GM21723 (cell line): Measurements from ENCODE around the gene CPAMD8.

Experiments used
- ATAC-seq: cut with Tn5 transposase; IDR thresholded peaks from one replicate; pipeline ENCODE4 v1.9.1; 2021; ENCODE audit warnings: mild to moderate bottlenecking, moderate library complexity; ENCODE audit not compliant: unreplicated experiment

Gene CPAMD8

DNA sequence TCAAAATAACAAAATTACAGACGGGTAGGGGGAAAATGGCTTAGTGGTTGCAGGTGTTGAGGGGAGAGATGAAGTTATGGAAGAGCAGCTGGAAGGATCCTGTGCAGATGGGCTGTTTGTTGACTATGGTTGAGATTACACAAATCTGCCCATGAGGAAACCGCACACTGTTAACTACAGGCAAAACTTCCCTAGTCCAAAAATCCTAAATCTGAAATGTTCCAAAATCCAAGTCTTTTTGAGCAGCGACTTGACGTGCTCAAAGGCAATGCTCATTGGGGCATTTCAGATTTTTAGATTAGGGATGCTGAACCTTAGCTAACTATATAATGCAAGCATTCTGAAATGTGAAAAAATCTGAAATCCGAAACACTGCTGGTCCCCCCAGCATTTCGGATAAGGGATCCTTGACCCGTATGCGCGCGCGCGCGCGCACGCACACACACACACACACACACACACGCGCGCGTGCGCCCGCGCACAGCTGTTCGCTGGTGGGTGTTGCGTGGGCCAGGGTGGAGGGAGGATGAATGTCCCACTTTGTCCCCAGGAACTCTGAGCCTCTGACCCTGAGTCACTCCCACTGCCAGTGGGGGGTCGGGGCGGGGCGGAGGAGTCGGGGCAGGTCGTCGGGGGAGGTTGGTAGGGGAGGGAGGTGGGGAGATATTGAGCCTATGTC is 131.0 kb downstream of the CPAMD8 start:
- no peak for ATAC-seq

DNA sequence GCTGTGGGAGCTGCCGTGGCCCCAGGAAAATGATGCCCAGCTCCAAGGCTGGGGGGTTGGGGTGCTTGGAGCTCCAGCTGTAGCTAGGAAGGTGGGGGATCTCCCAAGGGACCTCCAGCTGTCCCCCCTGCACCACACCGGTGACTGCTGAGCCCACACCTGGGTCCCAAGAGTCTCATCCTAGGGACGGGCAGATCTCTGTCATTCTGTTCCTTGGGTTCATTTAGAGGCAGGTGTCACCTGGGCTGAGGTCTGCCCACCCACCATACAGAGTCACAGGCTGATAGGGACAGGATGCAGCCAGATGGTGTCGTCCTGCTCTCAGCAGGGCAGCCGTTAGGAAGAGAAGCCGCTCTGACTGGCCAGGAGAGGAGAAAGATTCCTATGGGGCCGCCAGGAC is 132.5 kb downstream of the CPAMD8 start:
- no peak for ATAC-seq

DNA sequence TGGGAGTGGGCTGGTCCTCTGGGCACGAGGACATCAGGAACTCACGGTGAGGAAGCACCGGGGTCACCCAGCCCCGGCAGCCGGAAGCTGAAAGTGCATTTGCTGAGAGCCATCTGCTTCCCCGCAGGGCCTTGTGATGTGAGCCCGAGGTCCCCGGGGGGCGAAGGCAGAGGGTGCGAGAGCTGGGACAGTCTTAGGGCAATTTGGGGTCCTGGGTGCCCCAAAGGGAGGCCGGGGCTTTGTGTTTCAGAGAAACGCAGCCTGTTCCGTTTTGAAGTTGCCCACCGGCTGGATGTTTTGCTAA is 133.0 kb downstream of the CPAMD8 start:
- no peak for ATAC-seq

DNA sequence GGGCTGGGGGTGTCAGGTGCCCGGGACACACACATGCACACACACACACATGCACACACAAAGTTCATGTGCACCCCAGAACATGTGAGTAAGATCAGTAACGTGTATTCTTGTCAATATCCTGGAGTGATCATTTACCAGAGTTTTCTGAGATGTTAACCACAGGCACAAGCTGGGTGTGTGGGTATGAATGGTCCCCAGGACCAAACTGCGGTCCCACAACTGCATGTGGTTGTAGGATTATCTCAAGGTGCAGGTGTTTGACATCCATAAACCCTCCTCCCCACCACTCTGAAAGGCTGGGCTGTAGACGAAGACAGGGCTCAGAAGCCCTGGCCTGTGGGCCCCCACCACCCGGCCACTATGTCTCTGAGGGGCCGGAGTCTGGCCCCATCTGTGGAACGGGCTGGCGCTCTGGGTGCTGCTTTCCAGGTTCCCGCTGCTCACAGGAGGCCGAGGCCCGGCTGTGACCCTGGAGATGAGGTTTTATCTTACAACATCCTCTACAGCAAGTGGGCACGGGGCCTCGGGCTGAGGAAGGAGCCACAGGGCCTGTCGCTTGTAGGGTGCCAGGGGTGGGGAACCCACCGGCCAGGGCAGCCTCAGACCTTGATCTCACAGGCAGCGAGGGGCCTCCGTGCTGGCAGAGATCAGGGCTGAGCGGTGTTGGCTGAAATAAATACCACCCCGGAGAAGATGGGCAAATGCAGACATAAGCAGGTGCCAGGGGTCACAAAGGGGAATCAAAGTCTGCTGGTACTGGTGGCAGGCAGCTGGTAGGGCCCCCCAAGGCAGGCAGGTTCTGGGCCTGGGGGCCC is 133.5 kb downstream of the CPAMD8 start:
- ATAC-seq, result no peak

DNA sequence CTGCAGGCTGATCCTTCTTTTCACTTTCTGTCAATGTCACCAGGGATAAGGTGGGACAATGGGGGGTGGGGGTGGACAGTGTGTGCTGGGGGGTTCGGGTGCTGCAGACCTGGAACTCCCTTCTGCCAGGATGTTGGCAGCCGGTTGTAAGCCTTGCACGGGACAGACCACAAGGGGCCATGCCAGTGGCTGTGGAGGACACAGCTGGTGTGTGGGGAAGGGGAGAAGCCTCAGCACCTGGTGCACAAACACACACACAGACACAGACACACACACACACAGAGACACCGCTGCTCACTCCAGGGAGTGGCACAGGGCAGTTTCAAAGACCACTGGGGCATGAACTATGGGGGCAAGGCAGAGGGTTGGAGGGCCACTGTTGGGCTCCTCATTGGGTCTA is 134.2 kb downstream of the CPAMD8 start:
- ATAC-seq, result no peak

DNA sequence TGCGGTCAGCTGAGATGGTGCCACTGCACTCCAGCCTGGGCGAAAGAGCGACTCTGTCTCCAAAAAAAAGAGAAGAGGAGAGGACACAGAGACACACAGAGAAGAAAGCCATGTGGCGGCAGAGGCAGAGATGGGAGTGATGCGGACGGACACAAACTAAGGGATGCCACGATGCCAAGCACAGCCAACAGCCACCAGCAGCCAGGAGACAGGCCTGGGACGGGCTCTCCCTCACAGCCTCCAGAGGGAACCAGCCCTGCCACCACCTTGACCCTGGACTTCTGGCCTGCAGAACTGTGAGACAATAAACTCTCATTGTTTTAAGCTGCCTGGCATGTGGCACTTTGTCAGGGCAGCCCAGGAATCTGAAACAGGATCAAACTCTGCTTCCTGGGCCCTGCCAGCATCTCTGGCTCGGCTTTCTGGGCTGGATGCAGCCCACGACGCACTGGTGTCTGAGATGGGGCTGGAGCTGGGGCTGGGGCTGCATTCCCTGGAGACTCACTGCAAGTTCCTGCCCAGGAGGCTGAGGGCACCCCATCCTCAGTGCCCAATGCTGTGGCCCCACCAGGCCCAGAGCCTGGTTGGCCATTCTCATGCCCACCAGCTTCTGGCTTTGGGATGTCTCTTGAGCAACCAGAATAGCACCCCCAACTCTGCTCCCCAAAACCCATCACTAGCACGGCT is 134.8 kb downstream of the CPAMD8 start:
- ATAC-seq, result no peak

DNA sequence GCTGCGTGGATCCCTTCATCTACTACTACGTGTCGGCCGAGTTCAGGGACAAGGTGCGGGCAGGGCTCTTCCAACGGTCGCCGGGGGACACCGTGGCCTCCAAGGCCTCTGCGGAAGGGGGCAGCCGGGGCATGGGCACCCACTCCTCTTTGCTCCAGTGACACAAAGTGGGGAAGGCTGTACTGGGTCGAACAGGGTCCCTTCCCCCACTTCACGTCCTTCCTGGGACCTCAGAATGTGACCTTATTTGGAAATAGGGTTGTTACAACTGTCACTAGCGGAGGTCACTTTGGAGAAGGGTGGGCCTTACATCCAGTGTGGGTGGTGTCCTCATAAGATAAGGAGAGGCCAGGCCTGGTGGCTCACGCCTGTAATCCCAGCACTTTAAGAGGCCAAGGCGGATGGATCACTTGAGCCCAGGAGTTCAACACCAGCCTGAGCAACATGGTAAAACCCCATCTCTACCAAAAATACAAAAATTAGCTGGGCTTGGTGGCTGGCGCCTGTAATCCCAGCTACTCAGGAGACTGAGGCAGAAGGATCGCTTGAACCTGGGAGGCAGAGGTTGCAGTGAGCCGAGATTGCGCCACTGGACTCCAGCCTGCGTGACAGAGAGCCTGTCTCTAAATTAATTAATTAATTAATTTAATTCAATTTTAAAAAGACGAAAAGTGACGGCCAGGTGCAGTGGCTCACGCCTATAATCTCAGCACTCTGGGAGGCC is 136.0 kb downstream of the CPAMD8 start:
- ATAC-seq, result no peak

DNA sequence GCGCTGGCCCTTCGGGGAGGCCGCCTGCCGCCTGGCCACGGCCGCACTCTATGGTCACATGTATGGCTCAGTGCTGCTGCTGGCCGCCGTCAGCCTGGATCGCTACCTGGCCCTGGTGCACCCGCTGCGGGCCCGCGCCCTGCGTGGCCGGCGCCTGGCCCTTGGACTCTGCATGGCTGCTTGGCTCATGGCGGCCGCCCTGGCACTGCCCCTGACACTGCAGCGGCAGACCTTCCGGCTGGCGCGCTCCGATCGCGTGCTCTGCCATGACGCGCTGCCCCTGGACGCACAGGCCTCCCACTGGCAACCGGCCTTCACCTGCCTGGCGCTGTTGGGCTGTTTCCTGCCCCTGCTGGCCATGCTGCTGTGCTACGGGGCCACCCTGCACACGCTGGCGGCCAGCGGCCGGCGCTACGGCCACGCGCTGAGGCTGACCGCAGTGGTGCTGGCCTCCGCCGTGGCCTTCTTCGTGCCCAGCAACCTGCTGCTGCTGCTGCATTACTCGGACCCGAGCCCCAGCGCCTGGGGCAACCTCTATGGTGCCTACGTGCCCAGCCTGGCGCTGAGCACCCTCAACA is 136.6 kb downstream of the CPAMD8 start:
- no peak for ATAC-seq

DNA sequence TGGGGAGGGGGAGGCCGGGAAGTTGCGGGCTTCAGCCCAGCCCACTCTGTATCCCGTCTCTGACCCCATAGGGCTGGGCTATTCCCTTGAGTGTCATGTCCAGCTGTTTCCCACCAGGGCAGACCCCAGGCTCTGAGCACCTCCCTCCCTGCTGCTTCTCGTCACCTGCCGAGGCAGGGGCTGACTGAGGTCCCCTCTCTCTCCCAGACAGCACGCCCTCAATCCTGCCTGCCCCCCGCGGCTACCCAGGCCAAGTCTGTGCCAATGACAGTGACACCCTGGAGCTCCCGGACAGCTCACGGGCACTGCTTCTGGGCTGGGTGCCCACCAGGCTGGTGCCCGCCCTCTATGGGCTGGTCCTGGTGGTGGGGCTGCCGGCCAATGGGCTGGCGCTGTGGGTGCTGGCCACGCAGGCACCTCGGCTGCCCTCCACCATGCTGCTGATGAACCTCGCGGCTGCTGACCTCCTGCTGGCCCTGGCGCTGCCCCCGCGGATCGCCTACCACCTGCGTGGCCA is 137.2 kb downstream of the CPAMD8 start:
- ATAC-seq, result no peak

DNA sequence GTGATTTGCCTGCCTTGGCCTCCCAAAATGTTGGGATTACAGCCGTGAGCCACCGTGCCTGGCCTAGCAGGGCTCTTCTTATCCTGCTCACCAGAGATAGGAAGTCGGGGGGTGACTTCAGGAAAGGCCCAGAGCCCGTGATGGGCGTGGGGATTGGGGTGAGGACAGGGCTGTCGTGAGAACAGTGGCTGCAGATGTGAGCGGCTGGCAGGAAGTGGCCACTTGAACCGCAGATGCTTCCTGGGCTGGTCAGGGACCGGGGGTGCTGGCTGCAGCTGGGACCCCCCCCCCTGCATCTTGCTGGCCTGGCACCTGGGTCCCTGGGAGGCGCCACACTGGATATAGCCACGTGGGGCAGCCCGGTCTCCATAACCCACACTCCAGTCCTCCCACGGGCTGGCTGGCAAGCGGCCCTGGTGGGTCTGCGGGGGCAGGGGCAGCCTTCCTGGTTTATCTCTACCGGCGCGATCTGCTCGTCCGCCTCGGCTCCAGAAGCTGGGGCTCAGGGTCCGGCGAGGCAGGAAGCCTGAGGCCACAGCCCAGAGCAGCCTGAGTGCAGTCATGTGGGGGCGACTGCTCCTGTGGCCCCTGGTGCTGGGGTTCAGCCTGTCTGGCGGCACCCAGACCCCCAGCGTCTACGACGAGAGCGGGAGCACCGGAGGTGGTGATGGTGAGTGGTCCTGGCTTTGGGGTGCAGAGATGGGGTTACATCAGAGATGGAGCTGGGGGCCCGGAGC is 137.8 kb downstream of the CPAMD8 start, which contains the start of gene F2RL3:
Gene F2RL3 (plus strand): TSS at position 371 of the 737 bp plus-strand sequence. CDS start 191 bp downstream, at position 562.
- ATAC-seq, result no peak

DNA sequence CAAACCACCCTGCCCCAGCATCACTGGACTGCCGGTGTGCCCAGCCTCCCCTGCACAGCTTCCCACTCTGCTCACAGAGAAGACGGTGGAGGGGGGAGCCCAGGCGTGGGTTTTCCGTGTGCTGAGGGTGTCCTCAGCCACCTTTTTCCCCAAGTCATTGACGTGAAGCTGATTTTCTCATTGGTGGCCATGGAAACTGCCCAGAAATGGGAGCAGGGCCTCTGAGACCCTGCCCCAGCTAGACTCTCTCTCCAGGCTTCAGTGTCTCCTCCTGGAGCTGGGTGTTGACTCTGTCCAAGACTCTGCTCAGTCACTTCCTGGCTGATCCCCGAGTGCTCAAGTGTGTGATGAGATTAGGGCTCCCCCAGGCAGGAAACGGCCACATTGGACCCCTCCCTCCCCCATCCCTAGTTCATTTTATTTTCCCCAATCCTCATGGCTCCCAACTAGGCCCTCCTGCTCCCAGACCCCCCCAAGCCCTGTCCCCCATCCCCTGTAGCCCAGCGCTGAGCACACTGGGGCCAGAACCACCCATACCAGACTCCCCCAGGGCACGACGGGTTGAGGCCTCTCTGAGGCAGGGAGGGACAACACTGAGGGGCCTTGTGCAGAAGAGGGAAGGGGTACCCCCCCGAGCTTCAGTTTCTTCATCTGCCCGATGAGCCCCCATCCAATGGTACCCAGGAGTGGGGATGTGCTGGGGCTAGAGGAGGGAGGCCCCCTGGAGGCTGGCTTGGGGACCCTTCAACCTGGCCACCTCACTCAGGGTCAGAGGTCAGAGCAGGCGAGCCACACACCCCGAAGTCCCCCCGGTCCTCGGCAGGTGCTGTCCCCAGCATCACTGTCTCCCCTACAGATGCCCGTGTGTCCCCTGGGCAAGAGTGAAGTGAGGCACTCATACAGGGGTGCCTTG is 139.0 kb downstream of the CPAMD8 start:
- ATAC-seq, result no peak

DNA sequence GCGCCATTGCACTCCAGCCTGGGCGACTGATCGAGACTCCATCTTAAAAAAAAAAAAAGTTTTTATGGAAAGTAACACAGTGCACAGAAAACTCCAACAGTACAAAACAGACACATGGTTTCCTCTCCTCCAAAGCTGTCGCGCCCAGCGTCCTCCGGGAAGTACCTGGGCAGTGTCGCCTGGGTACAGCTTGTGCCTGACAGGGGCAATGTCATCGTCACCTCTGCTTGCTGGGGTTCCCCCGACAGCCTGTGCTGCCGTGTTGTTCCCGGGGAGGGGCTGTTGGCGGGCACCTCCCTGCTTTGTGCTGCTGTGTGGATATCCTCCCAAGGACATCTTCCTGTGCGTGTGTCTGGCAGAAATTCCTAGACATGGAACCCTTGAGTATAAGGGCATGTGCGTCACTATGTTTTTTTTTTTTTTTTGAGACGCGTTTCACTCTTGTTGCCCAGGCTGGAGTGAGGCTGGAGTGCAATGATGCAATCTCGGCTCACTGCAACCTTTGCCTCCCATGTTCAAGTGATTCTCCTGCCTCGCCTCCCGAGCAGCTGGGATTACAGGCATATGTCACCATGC is 140.2 kb downstream of the CPAMD8 start:
- ATAC-seq, result no peak

DNA sequence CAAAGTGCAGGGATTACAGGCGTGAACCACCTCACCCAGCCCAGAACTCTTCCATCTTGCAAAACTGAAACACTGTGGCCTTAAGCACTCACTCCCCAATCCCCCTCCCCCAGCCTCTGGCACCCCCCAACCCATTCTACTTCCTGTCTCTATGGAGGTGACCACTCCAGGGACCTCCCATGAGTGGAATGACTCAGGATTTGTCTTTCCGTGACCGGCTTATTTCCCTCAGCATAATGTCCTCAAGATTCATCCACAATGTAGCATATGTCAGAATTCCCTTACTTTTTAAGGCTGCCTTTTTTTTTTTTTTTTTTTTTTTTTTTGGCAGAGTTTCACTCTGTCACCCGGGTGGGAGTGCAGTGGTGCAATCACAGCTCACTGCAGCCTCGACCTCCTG is 141.4 kb downstream of the CPAMD8 start:
- ATAC-seq, result no peak

DNA sequence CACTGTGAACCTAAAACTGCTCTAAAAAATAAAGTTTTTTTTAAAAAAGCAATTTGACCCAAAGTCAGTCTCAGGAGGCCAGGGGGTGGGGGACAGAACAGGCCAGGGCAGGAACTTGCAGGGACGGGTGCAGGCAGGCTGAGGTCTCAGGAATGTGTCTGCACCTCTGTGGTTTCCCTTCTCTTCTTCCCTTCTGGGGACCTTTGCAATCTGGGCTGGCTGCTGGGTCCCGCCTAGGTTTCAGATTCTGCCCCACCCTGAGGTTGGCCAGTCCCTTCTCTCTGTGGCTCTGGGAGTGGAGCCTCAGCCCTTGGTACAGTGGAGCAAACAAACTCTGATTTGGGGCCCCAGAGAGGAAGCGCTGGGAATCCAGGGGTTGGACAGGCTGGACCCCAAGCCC is 143.1 kb downstream of the CPAMD8 start:
- ATAC-seq, result no peak

DNA sequence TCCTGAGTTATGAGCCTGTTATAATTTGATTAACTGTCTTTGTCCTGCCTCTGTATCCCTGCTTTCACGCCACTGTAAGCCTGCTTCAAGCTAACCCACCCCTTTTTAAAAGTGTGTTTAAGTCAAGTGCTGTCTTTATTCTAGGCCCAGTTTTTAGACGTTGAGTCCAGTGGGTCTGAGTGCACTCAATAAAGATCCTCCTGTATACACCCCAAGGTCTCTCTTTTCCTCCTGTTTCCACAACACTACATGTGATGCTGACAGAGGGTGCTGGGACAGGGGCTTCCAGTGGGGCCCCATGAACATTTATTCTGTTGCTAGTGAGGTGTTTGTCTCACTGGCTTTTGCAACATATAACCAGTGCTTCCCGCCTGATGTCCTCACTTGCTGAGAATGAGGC is 144.5 kb downstream of the CPAMD8 start:
- ATAC-seq, result no peak

DNA sequence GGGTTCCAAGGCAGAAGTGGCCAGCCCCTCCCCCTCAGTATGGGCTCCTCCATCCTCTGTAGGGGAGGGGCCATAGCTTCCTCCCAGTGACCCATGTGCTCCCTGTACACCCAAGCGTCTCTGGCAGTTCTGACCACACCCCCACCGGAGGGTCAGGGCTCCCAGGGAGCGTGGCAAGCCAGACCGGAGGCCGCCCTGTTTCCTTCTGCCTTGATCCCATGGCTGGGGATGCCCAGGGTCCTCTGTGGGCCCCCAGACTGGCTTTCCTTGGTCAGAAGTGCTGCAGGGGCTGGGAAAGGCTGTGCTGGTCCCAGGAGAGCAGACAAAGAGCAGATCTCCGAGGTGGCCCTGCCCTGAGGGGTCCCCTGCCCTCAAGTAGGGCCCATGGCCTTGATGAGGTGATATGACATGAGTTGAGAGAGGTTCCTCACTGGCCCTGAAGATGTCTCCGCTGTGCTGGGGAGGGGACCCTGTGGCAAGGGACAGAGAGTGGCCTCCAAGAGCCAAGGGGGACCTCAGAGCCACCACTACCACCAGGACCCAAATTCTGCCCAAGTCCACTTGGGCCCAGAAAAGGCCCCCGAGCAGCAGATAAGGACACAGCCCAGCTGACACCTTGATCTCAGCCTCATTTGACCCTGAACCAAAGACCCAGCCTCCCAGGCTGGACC is 145.6 kb downstream of the CPAMD8 start:
- ATAC-seq, result no peak

DNA sequence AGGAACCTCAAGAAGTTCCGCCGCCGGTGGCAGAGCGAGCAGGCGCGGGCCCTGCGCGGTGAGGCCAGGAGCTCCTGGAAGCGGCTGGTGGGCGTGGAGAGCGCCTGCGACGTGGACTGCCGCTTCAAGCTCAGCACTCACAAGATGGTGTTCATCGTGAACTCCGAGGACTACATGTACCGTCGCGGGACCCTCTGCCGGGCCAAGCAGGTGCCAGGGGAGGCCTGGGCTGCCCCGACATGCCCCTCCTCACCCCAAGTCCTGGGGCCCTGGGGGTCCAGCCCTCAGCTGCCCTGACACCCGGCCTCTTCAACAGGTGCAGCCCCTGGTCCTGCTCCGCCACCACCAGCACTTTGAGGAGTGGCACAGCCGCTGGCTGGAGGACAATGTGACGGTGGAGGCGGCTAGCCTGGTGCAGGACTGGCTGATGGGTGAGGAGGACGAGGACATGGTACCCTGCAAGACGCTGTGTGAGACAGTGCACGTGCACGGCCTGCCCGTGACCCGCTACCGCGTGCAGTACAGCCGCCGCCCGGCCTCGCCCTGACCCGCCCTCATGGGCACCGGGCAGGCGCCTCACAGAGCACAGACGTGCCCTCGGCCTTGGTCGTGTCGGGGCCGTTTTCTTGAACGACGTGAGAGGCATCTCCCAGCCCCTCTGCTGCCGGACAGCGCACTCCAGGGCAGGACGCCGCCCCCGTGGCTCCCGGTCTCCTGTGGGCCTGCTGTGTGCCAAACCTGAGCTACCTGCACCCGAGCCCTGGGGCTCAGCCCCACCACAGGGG is 148.2 kb downstream of the CPAMD8 start:
- no peak for ATAC-seq
